PFSK-1 (cell line): Measurements from ENCODE around the gene COMTD1.

Source experiments
- FOXP2 ChIP-seq: optimal IDR thresholded peaks from 2 replicates; pipeline ENCODE3; 2011; ENCODE audit warnings: borderline replicate concordance, control low read depth, inconsistent platforms; ENCODE audit not compliant: insufficient read depth; ENCODE audit errors: extremely low read length, extremely low read depth
- POLR2AphosphoS5 ChIP-seq: IDR thresholded peaks from 2 replicates; pipeline ENCODE4 v1.6.1; 2012; ENCODE audit warnings: low read depth, mild to moderate bottlenecking, control low read depth, low read length, moderate library complexity
- SIN3A ChIP-seq: IDR thresholded peaks from 2 replicates; pipeline ENCODE4 v1.6.1; 2012; ENCODE audit warnings: mild to moderate bottlenecking, low read length, moderate library complexity, borderline replicate concordance; ENCODE audit not compliant: insufficient read depth
- TAF1 ChIP-seq: IDR thresholded peaks from 2 replicates; pipeline ENCODE4 v1.6.1; 2012; ENCODE audit warnings: low read length, control low read depth, borderline replicate concordance; ENCODE audit not compliant: insufficient read depth
- TF ChIP-seq, protein P1 (sequence below), 2 experiments: IDR thresholded peaks; 2 replicates each; pipeline versions ENCODE4 v1.6.1 to v1.8.0; 2011 to 2012; ENCODE audit warnings: low read depth in 2 of 2, low read length in 2 of 2, control low read depth in 1 of 2, inconsistent platforms in 1 of 2, mild to moderate bottlenecking in 1 of 2, moderate library complexity in 1 of 2; ENCODE audit not compliant: insufficient read depth in 1 of 2

Gene COMTD1

DNA sequence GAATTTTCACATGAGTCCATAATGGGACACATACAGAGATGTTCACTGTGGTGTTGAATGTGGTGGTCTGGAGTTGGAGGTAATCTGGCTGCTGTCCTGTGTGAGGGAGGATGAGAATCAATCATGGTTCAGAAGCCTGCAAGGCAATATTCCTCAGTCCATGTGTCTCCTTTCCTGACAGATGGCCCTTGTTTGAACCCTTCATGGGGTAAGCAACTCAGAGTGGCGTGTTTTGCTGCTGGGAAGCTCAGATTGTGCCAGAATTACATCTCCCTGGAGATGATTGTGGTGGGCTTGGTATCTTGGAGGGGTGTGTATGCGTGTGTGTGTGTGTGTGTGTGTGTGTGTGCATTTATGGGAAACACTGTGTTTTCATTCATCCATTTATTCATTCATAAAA, 44.5 kb upstream of the COMTD1 start:
- TF ChIP-seq, protein P1, sequence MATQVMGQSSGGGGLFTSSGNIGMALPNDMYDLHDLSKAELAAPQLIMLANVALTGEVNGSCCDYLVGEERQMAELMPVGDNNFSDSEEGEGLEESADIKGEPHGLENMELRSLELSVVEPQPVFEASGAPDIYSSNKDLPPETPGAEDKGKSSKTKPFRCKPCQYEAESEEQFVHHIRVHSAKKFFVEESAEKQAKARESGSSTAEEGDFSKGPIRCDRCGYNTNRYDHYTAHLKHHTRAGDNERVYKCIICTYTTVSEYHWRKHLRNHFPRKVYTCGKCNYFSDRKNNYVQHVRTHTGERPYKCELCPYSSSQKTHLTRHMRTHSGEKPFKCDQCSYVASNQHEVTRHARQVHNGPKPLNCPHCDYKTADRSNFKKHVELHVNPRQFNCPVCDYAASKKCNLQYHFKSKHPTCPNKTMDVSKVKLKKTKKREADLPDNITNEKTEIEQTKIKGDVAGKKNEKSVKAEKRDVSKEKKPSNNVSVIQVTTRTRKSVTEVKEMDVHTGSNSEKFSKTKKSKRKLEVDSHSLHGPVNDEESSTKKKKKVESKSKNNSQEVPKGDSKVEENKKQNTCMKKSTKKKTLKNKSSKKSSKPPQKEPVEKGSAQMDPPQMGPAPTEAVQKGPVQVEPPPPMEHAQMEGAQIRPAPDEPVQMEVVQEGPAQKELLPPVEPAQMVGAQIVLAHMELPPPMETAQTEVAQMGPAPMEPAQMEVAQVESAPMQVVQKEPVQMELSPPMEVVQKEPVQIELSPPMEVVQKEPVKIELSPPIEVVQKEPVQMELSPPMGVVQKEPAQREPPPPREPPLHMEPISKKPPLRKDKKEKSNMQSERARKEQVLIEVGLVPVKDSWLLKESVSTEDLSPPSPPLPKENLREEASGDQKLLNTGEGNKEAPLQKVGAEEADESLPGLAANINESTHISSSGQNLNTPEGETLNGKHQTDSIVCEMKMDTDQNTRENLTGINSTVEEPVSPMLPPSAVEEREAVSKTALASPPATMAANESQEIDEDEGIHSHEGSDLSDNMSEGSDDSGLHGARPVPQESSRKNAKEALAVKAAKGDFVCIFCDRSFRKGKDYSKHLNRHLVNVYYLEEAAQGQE (IDR thresholded peaks at IDR 0.05; ENCODE audit: insufficient read depth in 1 of 2, low read depth in 2 of 2, low read length in 2 of 2) = no peak
- TF ChIP-seq SIN3A = no peak
- TF ChIP-seq POLR2AphosphoS5 = no peak
- TF ChIP-seq FOXP2 = no peak
- TF ChIP-seq TAF1 = no peak

DNA sequence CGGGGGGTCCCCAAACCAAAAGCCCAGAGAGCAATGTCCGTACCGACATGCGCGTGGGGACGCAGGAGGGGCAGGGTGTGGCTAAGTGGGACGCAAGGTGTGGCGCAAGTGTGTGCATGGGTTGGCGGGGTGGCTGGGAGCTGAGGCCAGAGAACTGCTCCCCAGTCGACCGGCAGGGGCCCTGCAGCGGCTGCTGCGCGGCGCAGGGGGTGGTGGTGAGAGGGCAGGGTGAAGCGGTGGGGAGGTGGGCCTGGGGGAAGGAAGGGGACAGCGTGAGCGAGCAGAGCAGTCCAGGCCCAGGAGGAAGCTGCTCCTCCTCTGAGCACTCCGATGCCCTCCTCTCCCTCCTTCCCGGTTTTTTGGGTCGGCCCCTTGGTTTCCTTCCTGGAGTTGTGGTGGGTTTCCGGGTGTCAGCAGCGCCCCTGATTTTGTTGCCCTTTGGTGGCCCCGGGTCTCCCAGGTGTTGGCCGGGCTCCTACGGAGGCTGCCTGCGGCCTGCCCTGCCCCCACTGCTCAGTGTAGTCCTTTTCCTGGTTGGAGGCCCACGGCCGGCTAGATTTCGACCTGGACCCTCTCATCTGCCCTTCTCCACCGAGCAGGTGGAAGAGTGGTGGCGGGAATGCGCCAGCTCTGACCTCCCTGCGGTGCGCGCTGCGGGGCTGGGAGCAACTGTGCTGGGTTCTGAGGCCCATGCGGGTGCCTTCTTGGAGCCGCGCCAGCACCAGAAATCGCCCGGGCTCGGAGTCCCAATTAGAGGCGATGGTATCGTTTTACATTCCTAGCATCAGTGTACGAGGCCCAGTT, 40.5 kb upstream of the COMTD1 start:
- TF ChIP-seq TAF1 (no peak), SIN3A (no peak), FOXP2 (no peak), POLR2AphosphoS5 (no peak)
- TF ChIP-seq, protein P1 (IDR thresholded peaks at IDR 0.05; ENCODE audit: insufficient read depth in 1 of 2, low read depth in 2 of 2, low read length in 2 of 2) = no peak

DNA sequence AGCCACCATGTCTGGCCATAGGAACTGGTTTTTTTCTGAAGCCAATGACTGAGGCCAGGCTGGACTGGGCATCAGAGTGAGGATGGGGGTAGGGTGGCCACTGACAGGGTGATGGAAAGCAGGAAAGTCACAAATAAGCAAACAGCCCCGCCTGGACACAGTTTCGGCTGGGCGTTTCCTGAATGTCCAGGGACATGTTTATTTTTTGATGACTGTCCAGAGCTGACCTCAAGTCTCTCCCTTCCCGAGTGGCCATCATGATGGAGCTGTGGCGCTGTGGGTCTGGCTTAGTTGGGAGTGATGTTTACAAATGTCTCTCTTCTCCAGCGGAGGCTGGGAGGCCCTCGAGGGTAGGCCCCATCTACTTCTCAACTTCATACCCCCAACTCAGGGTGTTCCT, 37.1 kb upstream of the COMTD1 start:
- TF ChIP-seq, protein P1 (IDR thresholded peaks at IDR 0.05; ENCODE audit: insufficient read depth in 1 of 2, low read depth in 2 of 2, low read length in 2 of 2) = no peak
- no peak for TF ChIP-seq POLR2AphosphoS5

GRCh38 chr10:75272094-75272493, 36.3 kb upstream of the COMTD1 start:
- TF ChIP-seq, protein P1 (IDR thresholded peaks at IDR 0.05; ENCODE audit: insufficient read depth in 1 of 2, low read depth in 2 of 2, low read length in 2 of 2) = no peak
- TF ChIP-seq POLR2AphosphoS5 (no peak), FOXP2 (no peak)

GRCh38 chr10:75269605-75270004, 33.8 kb upstream of the COMTD1 start:
- TF ChIP-seq POLR2AphosphoS5 (no peak), FOXP2 (no peak), TAF1 (no peak), SIN3A (no peak)
- TF ChIP-seq, protein P1 (IDR thresholded peaks at IDR 0.05; ENCODE audit: insufficient read depth in 1 of 2, low read depth in 2 of 2, low read length in 2 of 2) = no peak
